NCI-H2107 (cell line): ENCODE results near the gene FKBP14.
A peak's percentile ranks its signal among the peaks of the same experiment; 100 is the strongest.
"Not testable (repeated sequence)": the region's sequence is repeated elsewhere in the genome, so short reads cannot be mapped to it uniquely, and the experiment has no call there.

Experiments
- DNase-seq: peaks from one replicate; lab custom pipeline; 2025; lab: John Stamatoyannopoulos, UW

The FKBP14 gene, protein sequence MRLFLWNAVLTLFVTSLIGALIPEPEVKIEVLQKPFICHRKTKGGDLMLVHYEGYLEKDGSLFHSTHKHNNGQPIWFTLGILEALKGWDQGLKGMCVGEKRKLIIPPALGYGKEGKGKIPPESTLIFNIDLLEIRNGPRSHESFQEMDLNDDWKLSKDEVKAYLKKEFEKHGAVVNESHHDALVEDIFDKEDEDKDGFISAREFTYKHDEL

DNA sequence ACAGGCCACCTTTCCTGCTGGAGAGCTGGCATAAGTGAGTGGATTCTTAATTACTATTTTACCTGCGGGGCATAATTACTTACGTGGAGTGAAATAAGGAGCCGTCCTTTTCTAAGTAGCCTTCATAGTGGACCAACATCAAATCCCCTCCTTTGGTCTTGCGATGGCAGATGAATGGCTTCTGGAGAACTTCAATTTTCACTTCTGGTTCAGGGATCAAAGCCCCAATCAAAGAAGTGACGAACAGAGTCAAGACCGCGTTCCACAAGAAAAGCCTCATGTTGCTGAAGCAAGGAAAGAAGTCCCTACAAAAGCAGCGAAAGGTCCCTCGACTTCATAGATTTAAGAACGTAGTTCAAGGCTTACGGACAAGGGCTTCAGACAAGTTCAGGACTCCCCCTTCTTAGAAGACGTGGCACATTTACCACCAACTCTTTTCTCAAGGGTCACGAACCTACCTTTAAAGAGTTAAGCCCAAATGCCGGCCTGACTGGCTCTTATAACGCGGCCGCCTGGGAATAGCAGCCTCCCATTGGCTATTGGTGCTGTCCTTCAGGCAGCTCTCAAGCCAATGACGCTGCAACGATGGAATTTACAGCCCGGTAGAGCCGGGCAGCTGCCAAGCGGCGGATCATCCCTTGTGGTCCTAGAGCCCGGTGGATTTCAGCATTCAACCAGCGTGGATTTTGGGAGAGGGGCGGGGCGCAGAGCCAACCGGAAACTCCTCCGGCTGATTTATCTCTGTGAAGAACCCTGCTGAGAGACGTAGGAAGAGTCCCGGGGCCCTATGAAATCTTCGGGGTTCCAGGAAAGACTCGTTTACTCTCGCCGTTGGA, at the start of gene FKBP14:
Gene FKBP14 (minus strand): TSS at position 474 of the 836 bp plus-strand sequence. CDS start 194 bp downstream, at position 280.
- peak; percentile 98 for DNase-seq

- DNase-seq, result peak; percentile 15
Measured at GRCh38 chr7:30074422-30075030, 48.0 kb upstream of the FKBP14 start.

DNA sequence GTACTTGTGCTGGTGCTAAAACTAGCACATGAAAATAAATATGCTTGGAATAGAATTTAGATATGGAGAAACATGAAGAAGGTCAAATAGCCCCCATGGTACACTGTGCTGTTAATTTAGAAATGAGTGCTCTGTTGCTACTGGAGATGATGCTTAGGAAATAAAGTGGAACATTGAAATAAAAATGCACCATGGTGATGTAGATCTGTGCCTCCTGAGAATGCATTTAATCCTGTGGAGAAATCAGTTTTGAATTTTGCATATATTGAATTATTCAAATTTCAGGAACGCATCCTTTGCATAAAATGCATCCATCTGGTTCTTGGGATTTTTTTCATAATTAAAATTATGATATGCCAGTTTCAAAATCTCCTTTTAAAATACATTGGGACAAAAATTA, 46.2 kb upstream of the FKBP14 start:
- no peak for DNase-seq

GRCh38 chr7:30070052-30070451, 43.5 kb upstream of the FKBP14 start:
- no peak for DNase-seq

DNA sequence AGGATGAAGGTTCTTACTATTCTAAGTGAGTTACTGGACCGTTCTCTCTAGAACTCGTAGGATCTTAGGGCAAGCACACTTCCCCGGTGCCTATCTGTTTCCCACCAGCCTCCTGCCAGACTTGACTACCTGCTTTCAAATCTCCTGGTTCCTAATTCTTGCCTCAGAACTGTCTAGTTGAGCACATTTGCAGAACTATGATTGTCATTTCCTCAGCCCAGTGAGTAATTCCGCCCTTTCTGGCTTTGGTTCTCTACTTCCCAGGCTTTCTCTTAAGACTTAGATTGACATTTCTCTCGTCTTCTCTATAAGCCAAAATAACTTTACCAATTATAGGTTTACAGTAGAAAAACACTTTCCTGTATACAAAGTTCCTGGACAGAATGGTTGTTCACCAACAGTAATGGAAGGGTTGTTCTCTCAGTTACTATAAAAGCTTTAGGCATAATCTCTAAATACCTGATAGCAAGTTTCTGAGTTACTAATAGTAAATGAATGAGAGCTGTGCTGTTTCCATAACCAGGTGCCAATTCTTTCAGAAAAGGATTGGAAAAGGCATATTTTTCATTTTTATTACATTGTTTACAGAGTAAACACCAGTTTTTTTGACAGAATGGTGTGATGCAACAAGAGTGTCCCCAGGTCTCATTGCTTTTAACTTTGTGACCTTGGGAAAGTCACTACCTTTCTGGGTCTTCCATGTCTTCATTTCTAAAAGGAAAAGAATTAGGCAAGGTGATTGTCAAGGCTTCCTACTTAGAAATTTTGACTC, 42.8 kb upstream of the FKBP14 start:
- no peak for DNase-seq

DNA sequence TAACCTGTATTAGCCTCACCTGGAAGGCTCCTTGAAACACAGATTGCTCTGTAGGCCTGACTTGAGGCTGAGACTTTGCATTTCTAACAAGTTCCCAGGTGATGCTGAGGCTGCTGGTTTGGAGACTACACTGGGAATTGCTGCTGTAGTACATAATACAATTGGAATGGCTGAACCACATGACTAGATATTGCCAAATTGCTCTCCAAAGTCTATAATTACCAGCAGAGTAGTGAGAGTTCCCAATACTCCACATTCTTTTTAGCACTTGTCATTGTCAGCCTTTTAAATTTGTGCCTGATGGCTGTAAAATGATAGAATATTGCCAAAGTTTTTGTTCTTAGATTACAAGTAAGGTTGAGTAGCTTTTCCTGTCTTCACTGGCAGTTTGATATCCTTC, 41.6 kb upstream of the FKBP14 start:
- DNase-seq, result no peak

DNA sequence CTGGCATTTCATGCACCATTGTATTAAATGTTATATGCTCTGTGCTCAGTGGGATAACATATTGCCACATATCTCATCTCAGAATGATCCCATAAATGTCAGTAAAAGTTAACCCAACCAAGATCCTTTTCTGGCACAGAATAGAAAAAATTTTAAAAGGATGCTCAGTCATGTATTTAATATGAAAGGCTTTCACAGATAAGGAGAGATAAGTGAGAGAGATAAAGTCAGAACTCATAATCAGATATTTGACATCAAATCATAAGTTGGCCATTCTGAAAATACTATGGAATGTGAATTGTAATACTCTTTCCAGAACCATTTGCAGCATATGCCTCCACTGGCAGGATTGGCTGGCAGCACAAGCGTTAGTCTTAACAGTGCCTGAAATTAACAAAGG, 40.2 kb upstream of the FKBP14 start:
- no peak for DNase-seq

DNA sequence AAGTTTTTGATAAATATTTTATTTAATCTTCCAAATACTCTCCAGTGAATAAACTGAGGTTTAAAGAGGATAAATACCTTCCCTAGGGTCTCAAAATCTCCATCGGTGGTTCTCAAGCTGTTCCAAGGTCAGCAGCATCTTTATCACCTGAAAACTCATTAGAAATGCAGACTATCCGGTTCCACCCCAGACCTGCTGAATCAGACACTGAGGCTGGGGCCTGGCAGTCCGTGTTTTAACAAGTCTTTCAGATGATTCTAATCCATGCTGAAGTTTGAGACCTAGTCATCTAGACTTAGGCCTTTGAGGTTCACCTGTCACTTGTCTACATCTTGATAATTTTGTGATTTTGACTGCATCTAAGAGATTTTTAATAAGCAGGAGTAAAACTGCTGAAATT, 39.2 kb upstream of the FKBP14 start:
- no peak for DNase-seq

GRCh38 chr7:30062587-30062986, 36.1 kb upstream of the FKBP14 start:
- DNase-seq, result no peak

GRCh38 chr7:30061786-30062185, 35.3 kb upstream of the FKBP14 start:
- not testable (repeated sequence) for DNase-seq

GRCh38 chr7:30057741-30058140, 31.2 kb upstream of the FKBP14 start:
- DNase-seq, result no peak

GRCh38 chr7:30053068-30053467, 26.6 kb upstream of the FKBP14 start:
- no peak for DNase-seq

DNA sequence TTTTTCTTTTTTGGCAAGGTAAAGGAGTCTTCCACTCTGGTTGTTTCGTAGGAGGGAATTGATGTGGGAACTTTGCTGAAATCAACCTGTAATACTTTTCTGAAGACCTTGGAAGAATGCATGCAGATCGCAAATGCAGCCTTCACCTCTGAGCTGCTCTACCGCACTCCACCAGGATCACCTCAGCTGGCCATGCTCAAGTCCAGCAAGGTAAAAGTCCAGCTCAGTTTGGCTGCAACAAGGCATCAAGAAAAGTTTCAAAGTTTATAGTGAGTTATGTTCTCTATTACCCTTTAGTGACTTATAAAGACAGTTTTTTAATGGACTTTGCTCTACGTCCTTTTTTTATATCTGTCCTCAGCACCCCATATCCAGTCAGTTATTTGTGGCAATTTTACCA, 22.7 kb upstream of the FKBP14 start:
- no peak for DNase-seq

GRCh38 chr7:30048582-30048981, 22.1 kb upstream of the FKBP14 start:
- DNase-seq, result no peak

- no peak for DNase-seq
Measured at GRCh38 chr7:30047124-30047523, 20.6 kb upstream of the FKBP14 start.

- DNase-seq, result no peak
Measured at GRCh38 chr7:30046127-30046770, 19.7 kb upstream of the FKBP14 start.

GRCh38 chr7:30041526-30042269, 15.2 kb upstream of the FKBP14 start:
- DNase-seq, result no peak

GRCh38 chr7:30040938-30041337, 14.4 kb upstream of the FKBP14 start:
- DNase-seq, result no peak

DNA sequence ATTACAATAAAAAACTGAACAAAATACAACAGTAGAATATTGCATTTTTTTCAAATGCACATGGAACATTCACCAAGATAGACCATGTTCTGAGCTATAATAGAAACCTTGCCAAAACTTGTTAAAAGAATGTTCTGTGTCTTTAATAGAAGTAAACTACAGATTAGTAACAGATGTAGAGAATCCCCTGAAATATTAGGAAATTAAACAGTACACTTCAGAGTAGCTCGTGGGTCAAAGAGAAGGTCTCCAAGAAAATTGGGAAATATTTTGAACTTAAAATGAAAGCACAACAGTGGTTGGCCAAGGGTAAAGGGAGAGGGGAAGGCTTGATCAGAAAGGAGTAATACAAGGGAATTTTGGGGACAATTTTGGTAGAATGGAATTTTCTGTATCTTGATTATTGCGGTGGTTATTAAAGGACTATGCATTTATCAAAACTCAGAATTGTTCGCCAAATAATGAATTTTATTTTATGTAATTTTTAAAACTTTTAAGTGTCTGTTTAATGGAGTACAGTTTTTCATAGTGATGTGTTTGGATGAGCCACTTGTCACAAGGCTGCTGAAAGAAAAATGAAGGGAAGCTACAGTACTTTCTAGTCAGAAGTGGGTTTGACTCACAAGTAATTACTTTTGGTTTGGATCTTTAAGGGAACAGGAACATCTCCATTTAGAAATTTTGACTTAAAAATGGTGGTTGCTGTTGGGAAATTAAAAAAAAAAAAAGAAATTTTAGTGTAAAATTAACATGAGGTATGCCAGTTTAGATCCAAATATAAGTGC, 11.9 kb upstream of the FKBP14 start:
- DNase-seq, result no peak

DNA sequence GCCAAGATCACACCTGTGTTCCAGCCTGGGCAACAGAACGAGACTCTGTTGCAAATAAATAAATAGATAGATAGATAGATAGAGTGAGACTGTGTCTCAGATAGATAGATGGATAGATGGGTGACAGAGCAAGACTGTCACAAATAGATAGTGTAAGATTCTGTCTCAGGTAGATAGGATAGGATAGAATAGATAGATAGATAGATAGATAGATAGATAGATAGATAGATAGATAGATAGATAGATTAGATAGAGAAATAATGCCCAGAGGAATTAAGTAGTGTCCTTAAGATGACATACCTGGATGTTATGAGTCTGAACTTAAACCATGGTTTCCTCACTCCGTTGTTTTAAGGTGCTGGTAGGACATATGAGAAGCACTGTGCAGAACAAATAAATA, 9.7 kb upstream of the FKBP14 start:
- no peak for DNase-seq
